ENCODE results near the gene IFT25. TPM values are rescaled to one million over a fixed set of nuclear protein-coding genes. Genes with fewer than 3 reads are reported as not detected.

IFT25 gene
- total RNA-seq, 1 experiment from 2014 or later: 31.7 TPM

- no TSS peak for BruUV-seq (replicated peaks)
- intact Hi-C loops (cut with micrococcal nuclease; ENCODE audit: unreplicated experiment): no loop called here
- no peak overlapping the region for H3K27ac Mint-ChIP-seq (ENCODE audit: unreplicated experiment)
- no peak for DNase-seq
- Histone ChIP-seq H3K36me3 (ENCODE audit: control insufficient read depth, insufficient read depth, low read length) (no peaks in the 10 kb centered on the region), H3K4me3 (ENCODE audit: low read depth, low read length) (no peak overlapping the region), H3K9me3 (no peaks in the 10 kb centered on the region), H3K4me1 (peaks cover 2% of the 10 kb centered on the region; the same call in 1 of the 2 replicates), H3K27me3 (replicated peaks; ENCODE audit: control insufficient read depth, insufficient read depth, low read length) (no peaks in the 10 kb centered on the region)
- no peaks in the 10 kb centered on the region for H3K36me3 Mint-ChIP-seq (ENCODE audit: insufficient read depth, unreplicated experiment)
- H3K4me3 Mint-ChIP-seq (ENCODE audit: unreplicated experiment): no peak overlapping the region
- CTCF ChIA-PET: no interaction called here
- POLR2A ChIA-PET: no interaction called here
- TF ChIP-seq, protein P1, sequence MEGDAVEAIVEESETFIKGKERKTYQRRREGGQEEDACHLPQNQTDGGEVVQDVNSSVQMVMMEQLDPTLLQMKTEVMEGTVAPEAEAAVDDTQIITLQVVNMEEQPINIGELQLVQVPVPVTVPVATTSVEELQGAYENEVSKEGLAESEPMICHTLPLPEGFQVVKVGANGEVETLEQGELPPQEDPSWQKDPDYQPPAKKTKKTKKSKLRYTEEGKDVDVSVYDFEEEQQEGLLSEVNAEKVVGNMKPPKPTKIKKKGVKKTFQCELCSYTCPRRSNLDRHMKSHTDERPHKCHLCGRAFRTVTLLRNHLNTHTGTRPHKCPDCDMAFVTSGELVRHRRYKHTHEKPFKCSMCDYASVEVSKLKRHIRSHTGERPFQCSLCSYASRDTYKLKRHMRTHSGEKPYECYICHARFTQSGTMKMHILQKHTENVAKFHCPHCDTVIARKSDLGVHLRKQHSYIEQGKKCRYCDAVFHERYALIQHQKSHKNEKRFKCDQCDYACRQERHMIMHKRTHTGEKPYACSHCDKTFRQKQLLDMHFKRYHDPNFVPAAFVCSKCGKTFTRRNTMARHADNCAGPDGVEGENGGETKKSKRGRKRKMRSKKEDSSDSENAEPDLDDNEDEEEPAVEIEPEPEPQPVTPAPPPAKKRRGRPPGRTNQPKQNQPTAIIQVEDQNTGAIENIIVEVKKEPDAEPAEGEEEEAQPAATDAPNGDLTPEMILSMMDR (IDR thresholded peaks at IDR 0.05; ENCODE audit: insufficient read depth in 1 of 2, low read depth in 1 of 2, low read length in 1 of 2, severe bottlenecking in 1 of 2, unreplicated experiment in 1 of 2): no peak
- no peaks in the 10 kb centered on the region for H3K27me3 Mint-ChIP-seq (ENCODE audit: insufficient read depth, unreplicated experiment)
- H3K9me3 Mint-ChIP-seq (ENCODE audit: unreplicated experiment): no peaks in the 10 kb centered on the region
- no peaks in the 10 kb centered on the region for H3K4me1 Mint-ChIP-seq (ENCODE audit: low read depth, unreplicated experiment)
Observed at GRCh38 chr1:53987880-53988279, 42.4 kb upstream of the IFT25 start.

GRCh38 chr1:53986458-53986857 lies 41.0 kb upstream of the IFT25 start:
- Histone ChIP-seq H3K27me3 (replicated peaks; ENCODE audit: control insufficient read depth, insufficient read depth, low read length) (no peaks in the 10 kb centered on the region), H3K36me3 (ENCODE audit: control insufficient read depth, insufficient read depth, low read length) (no peaks in the 10 kb centered on the region), H3K4me1 (peaks cover 4% of the 10 kb centered on the region; the same call in 1 of the 2 replicates), H3K9me3 (no peaks in the 10 kb centered on the region), H3K4me3 (ENCODE audit: low read depth, low read length) (no peak overlapping the region)
- BruUV-seq (replicated peaks): no TSS peak
- DNase-seq: no peak
- CTCF ChIA-PET: no interaction called here
- intact Hi-C loops (cut with micrococcal nuclease; ENCODE audit: unreplicated experiment): no loop called here
- Mint-ChIP-seq H3K27ac (ENCODE audit: unreplicated experiment) (no peak overlapping the region), H3K27me3 (ENCODE audit: insufficient read depth, unreplicated experiment) (no peaks in the 10 kb centered on the region), H3K4me3 (ENCODE audit: unreplicated experiment) (no peak overlapping the region), H3K4me1 (ENCODE audit: low read depth, unreplicated experiment) (peaks cover 7% of the 10 kb centered on the region), H3K9me3 (ENCODE audit: unreplicated experiment) (no peaks in the 10 kb centered on the region), H3K36me3 (ENCODE audit: insufficient read depth, unreplicated experiment) (no peaks in the 10 kb centered on the region)
- POLR2A ChIA-PET: no interaction called here
- TF ChIP-seq, protein P1 (IDR thresholded peaks at IDR 0.05; ENCODE audit: insufficient read depth in 1 of 2, low read depth in 1 of 2, low read length in 1 of 2, severe bottlenecking in 1 of 2, unreplicated experiment in 1 of 2): no peak

- intact Hi-C loops (cut with micrococcal nuclease; ENCODE audit: unreplicated experiment): no loop called here
- Mint-ChIP-seq H3K4me3 (ENCODE audit: unreplicated experiment) (no peak overlapping the region), H3K4me1 (ENCODE audit: low read depth, unreplicated experiment) (peaks cover 7% of the 10 kb centered on the region), H3K27me3 (ENCODE audit: insufficient read depth, unreplicated experiment) (no peaks in the 10 kb centered on the region), H3K36me3 (ENCODE audit: insufficient read depth, unreplicated experiment) (no peaks in the 10 kb centered on the region), H3K9me3 (ENCODE audit: unreplicated experiment) (no peaks in the 10 kb centered on the region), H3K27ac (ENCODE audit: unreplicated experiment) (no peak overlapping the region)
- TF ChIP-seq, protein P1 (IDR thresholded peaks at IDR 0.05; ENCODE audit: insufficient read depth in 1 of 2, low read depth in 1 of 2, low read length in 1 of 2, severe bottlenecking in 1 of 2, unreplicated experiment in 1 of 2): no peak
- no peak overlapping the region for H3K4me3 ChIP-seq (ENCODE audit: low read depth, low read length)
- CTCF ChIA-PET: interaction anchor here (0.6 kb wide), 1 partner anchor 43 kb away, joined by 3 read pairs; no protein-coding TSS in a partner anchor
- POLR2A ChIA-PET: no interaction called here
- H3K9me3 ChIP-seq: no peaks in the 10 kb centered on the region
- no peaks in the 10 kb centered on the region for H3K36me3 ChIP-seq (ENCODE audit: control insufficient read depth, insufficient read depth, low read length)
- peaks cover 4% of the 10 kb centered on the region; the same call in 1 of the 2 replicates for H3K4me1 ChIP-seq
- BruUV-seq (replicated peaks): no TSS peak
- no peak for DNase-seq
- no peaks in the 10 kb centered on the region for H3K27me3 ChIP-seq (replicated peaks; ENCODE audit: control insufficient read depth, insufficient read depth, low read length)
Observed at GRCh38 chr1:53984726-53985125, 39.2 kb upstream of the IFT25 start.
